GM18526 (cell line): ENCODE data around the gene CALU.

Experiments
- POLR2A ChIP-seq: IDR thresholded peaks from 3 replicates; pipeline ENCODE4 v1.6.1; 2011; ENCODE audit not compliant: insufficient read length; ENCODE audit errors: extremely low read depth

The CALU gene

DNA sequence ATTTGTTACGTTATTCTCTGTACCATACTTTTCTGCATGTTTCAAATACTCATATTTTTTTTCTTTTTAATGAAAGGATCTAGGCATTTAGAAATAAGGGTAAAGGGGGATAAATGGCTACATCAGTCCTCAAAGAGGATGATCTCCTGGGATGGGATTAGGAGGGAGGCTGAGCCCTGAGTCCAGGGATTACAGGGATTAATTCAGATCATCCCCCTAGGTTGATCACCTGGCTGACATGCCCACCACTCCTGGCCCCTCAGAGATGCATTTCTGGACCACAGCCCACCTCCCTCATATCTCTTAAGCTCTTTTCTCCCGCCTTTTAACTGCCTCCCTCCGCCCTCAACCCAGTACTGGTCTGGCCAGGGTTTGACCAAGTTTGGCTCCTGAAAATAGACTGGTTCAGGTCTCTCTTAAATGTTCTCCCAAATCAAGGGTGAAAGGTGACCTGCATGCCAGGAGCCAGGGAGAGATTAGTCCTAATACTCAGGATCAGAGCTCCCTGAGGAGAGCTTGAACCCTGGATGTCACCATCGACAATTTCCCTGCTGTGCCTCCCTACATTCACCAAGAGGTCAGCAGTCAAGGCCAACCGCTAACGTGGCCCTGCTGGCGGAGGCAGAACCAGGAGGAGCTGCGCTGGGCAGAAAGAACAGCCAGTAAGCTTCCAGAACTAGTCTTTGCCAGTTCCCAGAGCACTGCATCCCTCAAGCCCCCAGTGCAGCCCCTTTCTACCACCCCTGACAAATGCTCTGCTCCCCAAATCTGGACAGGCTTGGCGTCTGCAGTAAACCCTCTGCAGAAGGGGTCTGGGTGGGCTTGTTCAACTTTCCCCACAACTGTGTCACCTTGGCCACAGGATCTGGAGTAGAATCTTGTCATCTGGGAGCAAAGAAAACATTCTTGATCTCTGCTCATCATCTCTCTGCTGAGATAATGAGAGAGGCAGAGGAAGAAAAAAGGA lies 49.6 kb downstream of the CALU start:
- no peak for TF ChIP-seq POLR2A

DNA sequence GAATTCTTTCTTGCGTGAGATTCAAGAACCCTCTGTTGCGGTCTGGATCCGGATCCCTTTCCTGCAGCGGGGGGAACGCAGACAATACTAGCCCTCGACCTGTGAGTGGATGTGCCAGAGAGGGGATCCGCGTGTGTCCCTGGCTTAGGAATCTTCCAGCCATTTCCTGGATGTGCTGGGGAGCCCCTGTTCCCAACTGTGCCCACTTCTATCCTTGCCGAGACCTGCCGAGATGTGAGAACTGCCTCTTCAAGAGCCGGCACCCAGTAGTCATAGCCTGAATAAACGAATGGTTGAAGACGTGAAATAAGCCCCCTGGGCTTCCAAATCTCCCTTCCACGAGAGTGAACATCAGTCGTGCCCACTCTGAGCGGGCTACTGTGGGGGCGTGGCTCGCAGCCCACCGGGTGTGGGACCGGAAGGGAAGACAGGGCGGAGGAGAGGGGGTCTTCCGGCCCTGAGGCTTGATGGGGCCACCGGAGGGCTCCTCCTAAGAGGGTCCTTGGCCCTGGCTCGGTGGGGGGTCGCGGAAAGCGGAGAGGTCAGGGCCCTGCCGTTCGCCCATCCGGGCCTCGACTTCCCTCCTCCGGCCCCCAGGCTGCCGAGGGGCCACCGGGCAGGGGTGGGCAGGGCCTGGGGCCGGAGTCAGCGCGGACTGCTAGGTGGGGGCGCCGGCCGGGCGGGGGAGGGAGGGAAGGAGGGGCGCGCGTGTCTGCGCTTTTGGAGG lies 51.3 kb downstream of the CALU start:
- no peak for TF ChIP-seq POLR2A

DNA sequence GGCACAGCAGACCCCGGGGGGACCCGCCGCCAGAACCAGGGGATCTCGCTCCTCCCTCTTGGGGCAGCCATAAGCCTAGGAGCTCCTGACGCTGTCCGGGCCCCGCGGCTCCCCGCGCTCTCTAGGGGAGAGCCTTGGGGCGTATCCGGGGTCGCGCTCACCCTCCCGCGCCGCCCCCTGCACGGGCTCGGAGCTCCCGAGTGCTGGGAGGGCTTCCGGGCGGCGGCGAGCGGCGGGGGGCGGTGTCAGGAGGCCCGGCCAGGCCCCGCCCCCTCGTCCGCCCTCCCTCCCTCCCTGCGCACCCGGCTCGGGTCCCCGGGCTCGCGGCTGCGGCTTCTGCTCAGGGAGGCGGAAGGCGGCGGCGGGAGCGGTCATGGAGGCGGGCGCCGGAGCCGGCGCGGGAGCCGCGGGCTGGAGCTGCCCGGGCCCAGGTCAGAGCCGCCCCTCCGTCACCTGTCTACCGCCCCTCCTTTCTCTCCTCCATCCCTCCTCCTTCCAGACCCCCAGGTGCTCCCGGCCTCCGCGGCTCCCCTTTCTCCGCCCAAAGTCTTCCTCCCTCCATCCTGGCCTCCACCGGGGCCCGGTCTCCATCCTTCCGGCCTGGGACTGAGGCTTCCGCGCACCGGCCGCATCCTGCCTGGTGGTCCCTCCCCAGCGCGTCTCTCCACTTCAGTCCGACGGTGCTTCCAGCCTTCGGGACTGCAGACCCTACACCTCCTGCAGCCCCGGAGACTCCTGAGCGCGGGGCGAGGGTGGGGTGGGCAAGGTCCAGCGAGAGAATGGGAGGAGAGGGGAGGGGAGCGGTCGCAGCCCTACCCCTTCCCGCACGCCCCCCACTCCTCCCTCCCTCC lies 52.2 kb downstream of the CALU start, which contains the start of gene CCDC136:
Gene CCDC136 (plus strand): TSS at position 848 of the 851 bp plus-strand sequence. CDS start 444 bp downstream, outside the sequence.
- TF ChIP-seq POLR2A: peak; percentile 34

DNA sequence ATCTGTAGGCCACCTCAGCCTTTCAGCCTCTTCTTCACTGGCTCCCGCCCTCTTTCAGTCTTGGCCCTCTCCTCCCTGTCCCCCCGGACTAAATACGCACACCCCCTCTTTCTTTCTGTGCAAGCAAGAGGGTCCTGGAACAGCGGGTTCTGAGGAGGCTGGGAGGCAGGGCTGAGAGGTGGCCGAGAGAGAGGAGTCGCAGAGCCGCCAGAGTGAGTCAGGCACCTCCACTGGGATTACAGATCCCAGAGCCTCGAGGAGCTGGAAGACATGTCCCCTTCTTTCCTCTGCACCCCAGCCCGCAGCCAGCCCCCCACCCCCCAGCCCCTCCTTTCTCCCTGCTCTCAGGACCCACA lies 52.8 kb downstream of the CALU start:
- TF ChIP-seq POLR2A: no peak

DNA sequence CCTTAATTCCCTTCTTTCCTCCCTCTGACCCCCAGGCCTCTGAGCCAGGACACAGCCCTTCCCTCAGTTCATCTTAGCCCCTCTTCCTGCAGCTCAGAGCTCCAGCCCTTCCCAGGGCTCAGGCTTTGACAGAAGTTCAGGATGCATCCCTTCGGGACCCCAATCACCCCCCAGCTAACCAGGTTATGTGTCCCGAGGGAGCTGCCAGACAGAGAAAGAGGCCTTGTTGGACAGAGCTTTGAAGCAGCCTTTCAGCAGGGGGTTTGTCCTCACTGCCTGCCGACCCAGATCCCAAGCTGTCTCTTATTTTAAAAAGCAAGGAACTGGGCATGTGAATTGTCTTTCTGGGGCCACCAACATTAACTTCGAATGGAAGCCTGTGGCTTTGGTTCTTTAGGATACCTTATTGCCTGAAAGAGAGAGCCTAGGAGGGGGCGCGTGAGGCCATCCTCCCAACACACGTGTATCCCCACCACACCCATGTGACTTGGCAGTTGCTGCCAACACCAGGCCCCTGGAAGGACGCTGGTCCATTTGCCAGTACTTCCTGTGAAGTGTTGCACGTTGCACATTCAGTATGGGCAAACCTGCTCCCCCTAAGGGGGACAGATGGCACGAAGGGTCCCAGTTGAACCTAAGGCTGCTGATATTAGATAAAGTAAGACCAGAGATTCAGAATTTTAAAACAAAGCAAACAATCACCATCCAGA lies 53.5 kb downstream of the CALU start:
- no peak for TF ChIP-seq POLR2A

DNA sequence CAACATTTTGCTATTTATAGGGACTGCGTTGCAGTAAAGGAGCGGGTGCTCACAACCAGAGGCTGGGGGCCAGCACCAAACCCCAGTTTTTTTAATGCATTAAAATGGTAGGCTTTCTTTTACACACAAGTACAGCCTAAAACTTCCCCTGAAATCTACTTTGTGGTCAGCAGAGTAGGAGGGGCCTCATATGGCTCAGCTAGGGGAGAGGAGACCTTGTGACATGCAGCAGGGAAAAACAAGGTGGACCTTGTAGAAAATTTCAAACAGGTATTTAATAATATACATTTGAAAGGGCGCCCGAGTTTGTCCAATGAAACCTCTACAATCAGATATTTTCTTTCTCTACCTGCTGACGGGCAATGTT lies 54.0 kb downstream of the CALU start:
- no peak for TF ChIP-seq POLR2A

DNA sequence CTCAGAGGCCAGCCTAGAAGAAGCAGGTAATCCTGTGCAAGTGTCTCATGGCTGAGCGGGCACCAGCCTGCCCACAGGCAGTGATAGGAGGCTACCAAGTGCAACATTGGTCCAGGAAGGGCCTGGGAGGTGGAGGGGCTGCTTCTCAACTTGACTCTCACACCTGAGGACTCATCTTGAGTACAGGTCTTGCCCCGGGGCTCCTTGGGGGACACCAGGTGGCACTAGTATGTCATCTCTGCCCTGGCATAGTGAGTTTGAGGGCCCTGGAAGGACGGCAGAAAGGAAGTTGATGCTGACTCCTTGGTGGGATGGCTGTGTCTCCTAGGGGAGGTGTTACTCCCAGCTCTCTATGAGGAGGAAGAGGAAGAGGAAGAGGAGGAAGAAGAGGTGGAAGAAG lies 54.9 kb downstream of the CALU start:
- TF ChIP-seq POLR2A: no peak

DNA sequence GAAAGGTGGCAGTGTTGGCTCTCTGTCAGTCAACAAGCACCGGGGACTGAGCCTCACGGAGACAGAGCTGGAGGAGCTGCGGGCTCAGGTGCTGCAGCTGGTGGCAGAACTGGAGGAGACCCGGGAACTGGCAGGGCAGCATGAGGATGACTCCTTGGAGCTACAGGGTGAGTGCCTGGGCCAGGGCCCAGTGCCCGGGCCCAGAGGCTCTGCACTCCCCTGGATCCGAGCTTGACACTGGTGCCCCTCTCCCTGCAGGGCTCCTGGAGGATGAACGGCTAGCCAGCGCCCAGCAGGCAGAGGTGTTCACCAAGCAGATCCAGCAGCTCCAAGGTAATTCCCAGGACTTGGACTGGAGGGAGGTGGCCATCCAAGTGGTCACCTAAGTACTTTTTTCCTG lies 55.3 kb downstream of the CALU start:
- no peak for TF ChIP-seq POLR2A

DNA sequence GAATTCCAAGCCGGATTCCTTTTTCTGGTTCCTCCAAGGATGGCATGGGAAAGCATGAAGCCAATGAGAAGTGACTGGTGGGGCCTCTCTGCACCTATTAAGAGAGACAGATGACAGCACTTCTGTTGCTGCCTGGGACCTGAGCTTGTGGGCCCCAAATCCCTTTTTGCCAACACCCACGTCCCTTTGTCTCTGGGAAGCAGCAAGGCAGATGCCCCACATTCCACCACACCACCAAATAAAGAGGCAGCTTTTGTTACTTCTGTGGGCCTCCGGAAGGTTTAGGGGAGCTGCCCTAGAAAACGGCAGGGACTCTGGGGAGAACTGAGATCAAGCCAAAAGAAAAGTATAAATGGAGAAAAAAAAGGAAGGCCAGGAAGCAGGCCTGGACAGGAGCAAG lies 56.0 kb downstream of the CALU start:
- TF ChIP-seq POLR2A: no peak

DNA sequence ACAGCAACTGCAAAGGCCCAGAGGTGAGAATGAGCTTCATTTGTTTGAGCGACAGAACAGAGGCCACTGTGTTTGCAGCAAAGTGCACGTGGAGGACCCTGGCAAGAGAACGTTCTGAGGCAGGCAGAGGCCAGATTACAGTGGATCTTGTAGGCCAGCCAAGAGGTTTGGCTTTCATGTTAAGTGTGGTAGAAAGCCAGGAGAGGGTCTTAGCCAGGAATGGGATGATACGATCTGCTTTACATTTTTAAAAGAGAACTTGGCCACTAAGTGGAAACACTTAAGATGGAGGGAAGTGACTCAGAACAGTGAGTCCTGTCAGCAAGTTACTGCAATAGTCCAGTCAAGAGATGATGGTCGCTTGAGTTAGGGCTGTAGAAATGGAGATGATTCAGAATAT lies 57.2 kb downstream of the CALU start:
- no peak for TF ChIP-seq POLR2A

DNA sequence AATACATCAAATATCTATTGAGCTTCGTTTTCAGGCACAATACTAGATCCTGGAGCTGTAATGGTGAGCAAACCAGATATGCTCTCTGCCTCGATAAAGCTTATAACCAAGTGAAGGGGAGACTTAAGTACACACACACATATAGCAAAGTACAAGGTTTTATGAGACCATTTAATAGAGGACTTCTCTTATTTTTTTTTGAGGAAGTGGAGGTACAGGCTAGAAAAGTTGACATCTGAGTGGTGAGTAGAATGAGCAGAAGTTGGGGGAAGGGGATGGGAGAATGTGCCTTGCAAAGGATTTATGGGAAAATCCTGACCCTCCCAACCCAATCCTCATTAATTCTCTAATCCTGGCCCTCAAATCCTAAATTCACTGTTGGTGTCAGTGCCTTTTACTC lies 60.3 kb downstream of the CALU start:
- no peak for TF ChIP-seq POLR2A

DNA sequence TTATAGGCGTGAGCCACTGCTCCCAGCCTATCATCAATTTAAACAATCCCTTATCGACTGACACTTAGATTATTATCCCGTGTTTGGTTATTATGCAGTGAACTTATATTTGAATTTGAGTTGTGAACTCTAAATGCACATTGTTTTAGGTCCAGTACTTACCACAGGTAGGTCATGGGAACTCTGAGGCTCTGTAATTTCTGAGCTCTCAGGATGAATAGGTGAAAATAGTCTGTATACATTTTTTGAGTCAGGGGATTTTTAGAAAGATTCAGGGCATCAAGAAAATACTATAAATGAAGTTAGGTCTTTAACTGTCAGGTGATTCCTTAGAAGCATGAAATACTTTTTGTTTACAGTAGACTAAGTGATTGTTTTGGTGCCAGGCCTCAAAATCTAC lies 61.4 kb downstream of the CALU start:
- no peak for TF ChIP-seq POLR2A

DNA sequence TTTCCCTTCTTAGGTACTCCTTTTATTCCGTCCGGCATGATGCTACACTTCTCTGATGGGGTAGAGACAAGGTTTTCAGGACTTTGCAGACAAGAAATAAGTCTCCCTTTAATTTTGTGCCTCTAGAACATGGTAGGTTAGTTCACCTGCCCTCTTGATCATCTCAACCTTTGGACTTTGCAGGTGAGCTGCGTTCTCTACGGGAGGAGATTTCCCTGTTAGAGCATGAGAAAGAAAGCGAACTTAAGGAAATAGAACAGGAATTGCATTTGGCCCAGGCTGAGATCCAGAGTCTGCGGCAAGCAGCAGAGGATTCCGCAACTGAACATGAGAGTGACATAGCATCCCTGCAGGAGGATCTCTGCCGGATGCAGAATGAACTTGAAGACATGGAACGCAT lies 61.8 kb downstream of the CALU start:
- no peak for TF ChIP-seq POLR2A

DNA sequence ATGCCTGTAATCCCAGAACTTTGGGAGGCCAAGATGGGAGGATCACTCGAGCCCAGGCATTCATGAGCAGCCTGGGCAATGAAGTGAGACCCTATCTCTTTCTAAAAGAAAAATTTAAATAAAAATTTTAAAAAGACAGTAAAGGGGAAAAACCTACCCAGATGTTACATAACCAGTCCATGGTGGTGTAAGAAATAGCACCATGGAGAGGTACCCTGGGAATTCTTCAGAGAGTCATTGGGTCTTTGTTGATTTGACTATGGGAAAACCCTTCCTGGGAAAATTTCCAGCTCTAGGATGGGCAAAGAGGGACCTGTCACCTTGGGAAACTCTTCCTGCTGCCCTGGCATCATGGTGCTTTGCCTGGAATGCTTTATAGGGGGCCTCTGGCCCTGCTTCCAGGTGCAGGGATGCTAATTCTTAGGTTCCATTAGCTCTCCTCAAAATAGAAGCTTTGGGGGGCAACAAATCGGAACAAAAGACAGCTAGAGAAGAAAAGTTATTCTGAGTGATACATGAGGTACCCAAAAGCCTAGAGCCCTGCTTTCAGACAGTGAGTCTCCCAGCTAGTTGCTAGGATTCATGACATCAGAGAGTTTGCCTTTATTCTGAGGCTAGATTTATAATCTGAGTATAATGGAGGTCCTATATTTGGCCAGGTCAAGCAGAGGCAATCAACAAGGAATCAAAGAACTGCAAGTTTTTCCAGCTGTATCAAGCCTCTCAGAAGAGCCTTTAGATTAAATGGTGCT lies 62.7 kb downstream of the CALU start:
- TF ChIP-seq POLR2A: no peak
